Tibial nerve (tissue), 3 donors: Measurements from ENCODE around the gene AKT1.

Source experiments
- POLR2A ChIP-seq, 2 donors: fragments of 450-650 bp; IDR thresholded peaks; one replicate each; pipeline ENCODE4 v1.6.1; 2017; ENCODE audit warnings: antibody characterized with exemption in 2 of 2, mild to moderate bottlenecking in 2 of 2, moderate library complexity in 2 of 2
- TF ChIP-seq, protein P1 (sequence below), 5 experiments: fragments of 200-600 bp in 3 of 5; fragments of 450-650 bp in 2 of 5; sonication (generic) in 3 of 5; IDR thresholded peaks; one replicate each; pipeline ENCODE4 v1.5.1; 2016 to 2019; ENCODE audit warnings: antibody characterized with exemption in 5 of 5, mild to moderate bottlenecking in 3 of 5, moderate library complexity in 2 of 5

DNA sequence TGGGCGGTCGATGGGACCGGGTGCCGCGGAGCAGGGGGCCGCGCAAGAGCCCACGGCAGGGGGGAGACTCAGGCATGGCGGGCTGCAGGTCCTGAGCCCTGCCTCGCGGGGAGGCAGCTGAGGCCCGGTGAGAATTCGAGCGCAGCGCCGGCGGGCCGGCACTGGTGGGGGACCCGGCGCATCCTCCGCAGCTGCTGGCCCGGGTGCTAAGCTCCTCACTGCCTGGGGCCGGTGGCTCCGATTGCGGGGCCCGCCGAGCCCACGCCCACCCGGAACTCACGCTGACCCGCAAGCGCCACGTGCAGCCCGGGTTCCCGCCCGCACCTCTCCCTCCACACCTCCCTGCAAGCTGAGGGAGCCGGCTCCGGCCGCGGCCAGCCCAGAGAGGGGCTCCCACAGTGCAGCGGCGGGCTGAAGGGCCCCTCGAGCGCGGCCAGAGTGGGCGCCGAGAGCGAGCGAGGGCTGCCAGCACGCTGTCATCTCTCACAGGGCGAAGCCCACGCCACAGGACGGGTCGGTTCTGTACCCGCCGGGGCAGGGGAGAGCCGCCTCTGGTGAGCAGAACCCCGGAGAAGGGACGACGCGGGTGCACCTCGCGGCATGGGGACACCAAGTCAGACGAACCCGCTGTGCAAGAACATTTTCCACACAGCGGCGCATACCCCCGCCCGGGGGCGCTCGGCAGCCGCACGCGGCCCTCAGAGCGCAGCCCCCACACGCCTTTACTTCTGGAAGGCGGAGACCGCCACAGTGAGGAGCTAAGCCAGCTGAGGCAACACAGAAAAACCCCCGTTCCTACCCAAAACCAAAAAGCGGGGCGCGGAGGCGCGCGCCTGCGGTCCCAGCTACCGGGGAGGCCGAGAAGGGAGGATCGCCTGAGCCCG, 43.8 kb downstream of the AKT1 start:
- TF ChIP-seq, protein P1, sequence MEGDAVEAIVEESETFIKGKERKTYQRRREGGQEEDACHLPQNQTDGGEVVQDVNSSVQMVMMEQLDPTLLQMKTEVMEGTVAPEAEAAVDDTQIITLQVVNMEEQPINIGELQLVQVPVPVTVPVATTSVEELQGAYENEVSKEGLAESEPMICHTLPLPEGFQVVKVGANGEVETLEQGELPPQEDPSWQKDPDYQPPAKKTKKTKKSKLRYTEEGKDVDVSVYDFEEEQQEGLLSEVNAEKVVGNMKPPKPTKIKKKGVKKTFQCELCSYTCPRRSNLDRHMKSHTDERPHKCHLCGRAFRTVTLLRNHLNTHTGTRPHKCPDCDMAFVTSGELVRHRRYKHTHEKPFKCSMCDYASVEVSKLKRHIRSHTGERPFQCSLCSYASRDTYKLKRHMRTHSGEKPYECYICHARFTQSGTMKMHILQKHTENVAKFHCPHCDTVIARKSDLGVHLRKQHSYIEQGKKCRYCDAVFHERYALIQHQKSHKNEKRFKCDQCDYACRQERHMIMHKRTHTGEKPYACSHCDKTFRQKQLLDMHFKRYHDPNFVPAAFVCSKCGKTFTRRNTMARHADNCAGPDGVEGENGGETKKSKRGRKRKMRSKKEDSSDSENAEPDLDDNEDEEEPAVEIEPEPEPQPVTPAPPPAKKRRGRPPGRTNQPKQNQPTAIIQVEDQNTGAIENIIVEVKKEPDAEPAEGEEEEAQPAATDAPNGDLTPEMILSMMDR (IDR thresholded peaks at IDR 0.05): no peak
- no peak for TF ChIP-seq POLR2A (IDR thresholded peaks at IDR 0.05)
